Breast epithelium (tissue), 4 donors: ENCODE results near the gene NR2C2. TPM values are rescaled to one million over a fixed set of nuclear protein-coding genes. Genes with fewer than 3 reads are reported as not detected.

ENCODE experiments used
- DNase-seq, 2 donors: peaks; one replicate each; pipeline ENCODE4 v3.0.0-alpha.2; 2019; ENCODE audit warnings: low spot score in 2 of 2
- H3K27ac ChIP-seq, 2 donors: fragments of 200-600 bp; sonication (generic) in 1 of 2; one replicate each; pipeline ENCODE4 v1.5.1; 2016 to 2019; ENCODE audit warnings: mild to moderate bottlenecking in 1 of 2
- H3K27me3 ChIP-seq, 2 donors: fragments of 200-600 bp; sonication (generic) in 1 of 2; one replicate each; pipeline versions ENCODE4 v1.5.1 to v1.6.0; 2017 to 2019; ENCODE audit warnings: control low read depth in 1 of 2, mild to moderate bottlenecking in 1 of 2
- H3K36me3 ChIP-seq: fragments of 200-600 bp; one replicate; pipeline ENCODE4 v1.5.1; 2019
- H3K4me1 ChIP-seq, 2 donors: fragments of 200-600 bp; sonication (generic); one replicate each; pipeline ENCODE4 v1.5.1; 2016 to 2019; ENCODE audit warnings: control low read depth in 1 of 2
- H3K4me3 ChIP-seq, 3 donors: fragments of 200-600 bp; sonication (generic); 1 replicate in 2 of 3; 2 replicates in 1 of 3; pipeline ENCODE4 v1.5.1; 2016 to 2019; ENCODE audit warnings: mild to moderate bottlenecking in 3 of 3, moderate library complexity in 2 of 3
- H3K9me3 ChIP-seq, 2 donors: fragments of 200-600 bp; sonication (generic) in 1 of 2; one replicate each; pipeline ENCODE4 v1.5.1; 2016 to 2019; ENCODE audit warnings: control low read depth in 1 of 2
- CTCF ChIP-seq, 3 donors: fragments of 450-650 bp; IDR thresholded peaks; one replicate each; pipeline ENCODE4 v1.5.1; 2016 to 2017; ENCODE audit warnings: antibody characterized with exemption in 3 of 3, mild to moderate bottlenecking in 3 of 3, moderate library complexity in 3 of 3
- POLR2A ChIP-seq: fragments of 450-650 bp; IDR thresholded peaks from one replicate; pipeline ENCODE4 v1.6.1; 2016; ENCODE audit warnings: antibody characterized with exemption, mild to moderate bottlenecking, moderate library complexity
- POLR2AphosphoS5 ChIP-seq, 3 donors: sonication (generic); formaldehyde crosslinking; IDR thresholded peaks; one replicate each; pipeline ENCODE4 v1.6.1; 2017; ENCODE audit warnings: antibody characterized with exemption in 3 of 3
- intact Hi-C: fragments of 100-400 bp; cut with DNase I; formaldehyde crosslinking; loops from one replicate; pipeline ENCODE4 v1.15.1; 2023; ENCODE audit warnings: low total_unique reads
- total RNA-seq, 3 donors: library from RNA; depleted of rRNA; stranded (reverse); fragments of >200 nt; gene quantifications; one replicate each; pipeline ENCODE4 v1.1.0, GENCODE V29; 2016

NR2C2 gene
- total RNA-seq, 3 donors from 2014 or later = 41.9 to 71.0 (median 52.8) TPM

DNA sequence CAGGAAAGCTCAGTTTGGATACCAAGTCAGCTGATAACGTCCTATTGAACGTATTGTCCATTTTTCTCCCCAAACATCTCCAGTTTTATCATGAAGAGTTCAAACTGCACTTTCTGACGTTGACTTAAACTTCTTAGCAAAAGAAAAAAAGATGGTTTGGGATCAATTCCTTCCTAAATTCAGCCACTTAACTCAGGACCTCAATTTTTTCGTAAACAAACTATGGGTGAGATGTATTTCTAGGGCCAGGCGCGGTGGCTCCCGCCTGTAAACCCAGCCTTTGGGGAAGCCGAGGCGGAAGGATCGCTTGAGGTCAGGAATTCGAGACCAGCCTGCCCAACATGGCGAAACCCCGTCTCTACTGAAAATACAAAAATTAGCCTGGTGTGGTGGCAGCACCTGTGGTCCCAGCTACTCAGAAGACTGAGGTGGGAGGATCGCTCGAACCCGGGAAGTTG, 118.2 kb downstream of the NR2C2 start:
- H3K27me3 ChIP-seq = no peaks in the 10 kb centered on the region
- H3K4me1 ChIP-seq = peaks cover 0 to 9% of the 10 kb centered on the region in 2 donors
- TF ChIP-seq CTCF (IDR thresholded peaks at IDR 0.05) (no peak), POLR2A (no peak), POLR2AphosphoS5 (IDR thresholded peaks at IDR 0.05) (no peak)
- no peaks in the 10 kb centered on the region for H3K9me3 ChIP-seq
- H3K27ac ChIP-seq = peak overlapping the region; percentile 83 to 86
- H3K4me3 ChIP-seq = peak overlapping the region; percentile 89 to 92 (median 92)
- no peak for DNase-seq
- intact Hi-C loops = no loop called here
- H3K36me3 ChIP-seq = no peaks in the 10 kb centered on the region

GRCh38 chr3:15066467-15066866, 119.1 kb downstream of the NR2C2 start:
- H3K27me3 ChIP-seq = no peaks in the 10 kb centered on the region
- TF ChIP-seq POLR2A (no peak), CTCF (IDR thresholded peaks at IDR 0.05) (no peak), POLR2AphosphoS5 (IDR thresholded peaks at IDR 0.05) (no peak)
- no peaks in the 10 kb centered on the region for H3K9me3 ChIP-seq
- H3K27ac ChIP-seq = no peak overlapping the region
- DNase-seq = no peak
- intact Hi-C loops = no loop called here
- no peaks in the 10 kb centered on the region for H3K36me3 ChIP-seq
- H3K4me1 ChIP-seq = peaks cover 0 to 9% of the 10 kb centered on the region in 2 donors
- no peak overlapping the region for H3K4me3 ChIP-seq

GRCh38 chr3:15069441-15069840, 122.1 kb downstream of the NR2C2 start:
- Histone ChIP-seq H3K27me3 (no peaks in the 10 kb centered on the region), H3K36me3 (no peaks in the 10 kb centered on the region), H3K9me3 (no peaks in the 10 kb centered on the region), H3K4me3 (no peak overlapping the region), H3K27ac (no peak overlapping the region), H3K4me1 (no peaks in the 10 kb centered on the region)
- DNase-seq = no peak
- TF ChIP-seq CTCF (IDR thresholded peaks at IDR 0.05) (no peak), POLR2AphosphoS5 (IDR thresholded peaks at IDR 0.05) (no peak), POLR2A (no peak)
- intact Hi-C loops = no loop called here

GRCh38 chr3:15071699-15072098, 124.3 kb downstream of the NR2C2 start:
- Histone ChIP-seq H3K9me3 (no peaks in the 10 kb centered on the region), H3K4me3 (no peak overlapping the region), H3K36me3 (peaks cover 4% of the 10 kb centered on the region), H3K27me3 (no peaks in the 10 kb centered on the region), H3K27ac (no peak overlapping the region), H3K4me1 (no peaks in the 10 kb centered on the region)
- no peak for TF ChIP-seq POLR2AphosphoS5 (IDR thresholded peaks at IDR 0.05)
- no peak for TF ChIP-seq POLR2A
- TF ChIP-seq CTCF (IDR thresholded peaks at IDR 0.05) = no peak
- intact Hi-C loops = no loop called here
- DNase-seq = no peak

DNA sequence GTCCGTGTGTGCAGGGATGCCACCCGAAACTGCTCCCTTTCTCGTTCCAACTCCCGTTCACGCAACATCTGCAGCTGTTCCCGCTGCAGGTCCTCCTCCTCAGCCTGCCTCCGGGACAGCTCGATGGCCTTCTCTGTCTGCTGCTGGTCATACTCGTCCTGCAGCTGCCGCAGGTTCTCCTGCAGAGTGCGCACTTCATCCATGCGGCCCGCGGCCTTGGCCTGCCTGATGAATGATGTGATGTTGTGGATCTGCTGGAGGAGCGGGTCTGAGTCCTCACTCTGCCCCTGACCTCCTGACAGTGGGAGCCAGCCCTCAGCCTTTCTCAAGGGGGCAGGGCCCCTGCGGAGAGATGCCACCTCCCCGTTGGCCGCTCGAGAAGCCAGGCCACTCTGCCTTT, 127.1 kb downstream of the NR2C2 start:
- Histone ChIP-seq H3K9me3 (no peaks in the 10 kb centered on the region), H3K36me3 (peaks cover 4% of the 10 kb centered on the region), H3K4me3 (no peak overlapping the region), H3K27ac (no peak overlapping the region), H3K4me1 (no peaks in the 10 kb centered on the region), H3K27me3 (no peaks in the 10 kb centered on the region)
- TF ChIP-seq POLR2AphosphoS5 (IDR thresholded peaks at IDR 0.05) = no peak
- TF ChIP-seq POLR2A = no peak
- no peak for TF ChIP-seq CTCF (IDR thresholded peaks at IDR 0.05)
- intact Hi-C loops = no loop called here
- DNase-seq = no peak
